GM12878 (cell line): ENCODE results near the gene ESYT3.

Experiments
- CEBPB ChIP-seq, 2 experiments: fragments of 150-350 bp in 1 of 2; IDR thresholded peaks; 2 replicates each; pipeline ENCODE4 v1.6.1; 2012 to 2014; ENCODE audit warnings: low read depth in 2 of 2, low read length in 2 of 2, borderline replicate concordance in 1 of 2, inconsistent platforms in 1 of 2
- CHD2 ChIP-seq: IDR thresholded peaks from 2 replicates; pipeline ENCODE4 v1.6.1; 2011; ENCODE audit warnings: low read depth, low read length, improper control_type of control experiment, borderline replicate concordance
- GABPA ChIP-seq: IDR thresholded peaks from 2 replicates; pipeline ENCODE4 v1.6.1; 2014; ENCODE audit warnings: antibody characterized with exemption, low read depth, mild to moderate bottlenecking, inconsistent platforms
- MXI1 ChIP-seq: fragments of 150-350 bp; IDR thresholded peaks from 2 replicates; pipeline ENCODE4 v1.6.1; 2011; ENCODE audit warnings: low read depth, mild to moderate bottlenecking, inconsistent platforms, low read length, improper control_type of control experiment
- NR2C2 ChIP-seq: IDR thresholded peaks from 2 replicates; pipeline ENCODE4 v1.6.1; 2011; ENCODE audit warnings: borderline replicate concordance, low read depth; ENCODE audit not compliant: control insufficient read depth, insufficient read length
- RAD21 ChIP-seq: IDR thresholded peaks from 2 replicates; pipeline ENCODE4 v1.6.1; 2011; ENCODE audit warnings: mild to moderate bottlenecking, low read depth, low read length, moderate library complexity; ENCODE audit not compliant: insufficient read depth
- SRF ChIP-seq, 2 experiments: IDR thresholded peaks; 2 replicates each; pipeline ENCODE4 v1.6.1; 2011; ENCODE audit warnings: low read depth in 2 of 2, low read length in 2 of 2, mild to moderate bottlenecking in 1 of 2, moderate library complexity in 1 of 2
- YY1 ChIP-seq: IDR thresholded peaks from 2 replicates; pipeline ENCODE4 v1.6.1; 2011; ENCODE audit warnings: low read depth, mild to moderate bottlenecking, low read length
- TF ChIP-seq, protein P1 (sequence below): fragments of 450-650 bp; formaldehyde crosslinking; IDR thresholded peaks from 2 replicates; pipeline ENCODE4 v1.4.0; 2022; ENCODE audit warnings: mild to moderate bottlenecking, moderate library complexity
- TF ChIP-seq, protein P2 (sequence below), 3 experiments: IDR thresholded peaks in 2 of 3; conservative IDR thresholded peaks in 1 of 3; 2 replicates each; pipeline ENCODE4 v1.5.1; 2011; ENCODE audit warnings: low read depth in 3 of 3, low read length in 3 of 3, mild to moderate bottlenecking in 3 of 3, control low read depth in 2 of 3, moderate library complexity in 2 of 3, inconsistent platforms in 1 of 3, mixed read lengths in 1 of 3; ENCODE audit not compliant: control insufficient read depth in 2 of 3, insufficient read depth in 1 of 3; ENCODE audit errors: extremely low read depth in 1 of 3
- TF ChIP-seq, protein P3 (sequence below): IDR thresholded peaks from 2 replicates; pipeline ENCODE4 v1.6.1; 2011; ENCODE audit warnings: low read depth, mild to moderate bottlenecking, low read length, moderate library complexity, borderline replicate concordance; ENCODE audit errors: extremely low read depth

DNA sequence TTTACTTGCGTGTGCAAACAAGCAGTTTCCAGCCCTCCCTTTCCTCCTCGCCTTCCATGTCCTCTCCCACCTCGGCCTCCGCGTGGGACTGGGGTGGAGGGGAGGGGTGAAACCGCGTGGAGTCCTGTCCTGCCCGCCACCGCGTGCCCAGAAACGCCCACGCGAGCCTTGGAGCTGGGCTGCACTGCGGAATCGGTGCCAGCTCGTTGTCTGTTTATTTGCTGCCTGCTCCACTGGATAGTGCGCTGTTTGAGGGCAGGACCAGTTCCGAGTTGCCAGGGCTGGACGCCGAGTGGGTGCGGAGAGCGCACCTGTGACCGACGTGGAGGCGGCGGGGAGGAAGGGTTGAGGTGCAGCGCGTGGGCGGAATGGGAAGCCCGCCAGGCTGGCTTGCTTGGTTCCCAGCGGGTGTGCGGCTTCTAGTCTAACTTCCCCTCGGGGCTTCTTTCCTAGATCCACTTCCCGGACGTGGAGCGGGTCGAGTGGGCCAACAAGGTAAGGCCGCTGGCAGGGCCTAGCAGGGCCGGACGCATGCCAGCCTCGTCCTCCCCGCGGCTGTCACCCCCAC, 17.3 kb downstream of the ESYT3 start:
- TF ChIP-seq, protein P1, sequence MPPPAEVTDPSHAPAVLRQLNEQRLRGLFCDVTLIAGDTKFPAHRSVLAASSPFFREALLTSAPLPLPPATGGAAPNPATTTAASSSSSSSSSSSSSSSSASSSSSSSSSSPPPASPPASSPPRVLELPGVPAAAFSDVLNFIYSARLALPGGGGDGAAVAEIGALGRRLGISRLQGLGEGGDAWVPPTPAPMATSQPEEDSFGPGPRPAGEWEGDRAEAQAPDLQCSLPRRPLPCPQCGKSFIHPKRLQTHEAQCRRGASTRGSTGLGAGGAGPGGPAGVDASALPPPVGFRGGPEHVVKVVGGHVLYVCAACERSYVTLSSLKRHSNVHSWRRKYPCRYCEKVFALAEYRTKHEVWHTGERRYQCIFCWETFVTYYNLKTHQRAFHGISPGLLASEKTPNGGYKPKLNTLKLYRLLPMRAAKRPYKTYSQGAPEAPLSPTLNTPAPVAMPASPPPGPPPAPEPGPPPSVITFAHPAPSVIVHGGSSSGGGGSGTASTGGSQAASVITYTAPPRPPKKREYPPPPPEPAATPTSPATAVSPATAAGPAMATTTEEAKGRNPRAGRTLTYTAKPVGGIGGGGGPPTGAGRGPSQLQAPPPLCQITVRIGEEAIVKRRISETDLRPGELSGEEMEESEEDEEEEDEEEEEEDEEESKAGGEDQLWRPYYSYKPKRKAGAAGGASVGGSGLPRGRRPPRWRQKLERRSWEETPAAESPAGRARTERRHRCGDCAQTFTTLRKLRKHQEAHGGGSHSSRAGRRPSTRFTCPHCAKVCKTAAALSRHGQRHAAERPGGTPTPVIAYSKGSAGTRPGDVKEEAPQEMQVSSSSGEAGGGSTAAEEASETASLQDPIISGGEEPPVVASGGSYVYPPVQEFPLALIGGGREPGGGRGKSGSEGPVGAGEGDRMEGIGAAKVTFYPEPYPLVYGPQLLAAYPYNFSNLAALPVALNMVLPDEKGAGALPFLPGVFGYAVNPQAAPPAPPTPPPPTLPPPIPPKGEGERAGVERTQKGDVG (CRISPR knock-in tag): no peak
- TF ChIP-seq CHD2 (no peak), SRF (IDR thresholded peaks at IDR 0.05; ENCODE audit: low read depth in 2 of 2, low read length in 2 of 2) (no peak), RAD21 (no peak), GABPA (no peak), CEBPB (IDR thresholded peaks at IDR 0.05; ENCODE audit: borderline replicate concordance in 1 of 2, low read depth in 2 of 2, low read length in 2 of 2) (no peak), YY1 (no peak), NR2C2 (no peak), MXI1 (no peak)
- TF ChIP-seq, protein P2, sequence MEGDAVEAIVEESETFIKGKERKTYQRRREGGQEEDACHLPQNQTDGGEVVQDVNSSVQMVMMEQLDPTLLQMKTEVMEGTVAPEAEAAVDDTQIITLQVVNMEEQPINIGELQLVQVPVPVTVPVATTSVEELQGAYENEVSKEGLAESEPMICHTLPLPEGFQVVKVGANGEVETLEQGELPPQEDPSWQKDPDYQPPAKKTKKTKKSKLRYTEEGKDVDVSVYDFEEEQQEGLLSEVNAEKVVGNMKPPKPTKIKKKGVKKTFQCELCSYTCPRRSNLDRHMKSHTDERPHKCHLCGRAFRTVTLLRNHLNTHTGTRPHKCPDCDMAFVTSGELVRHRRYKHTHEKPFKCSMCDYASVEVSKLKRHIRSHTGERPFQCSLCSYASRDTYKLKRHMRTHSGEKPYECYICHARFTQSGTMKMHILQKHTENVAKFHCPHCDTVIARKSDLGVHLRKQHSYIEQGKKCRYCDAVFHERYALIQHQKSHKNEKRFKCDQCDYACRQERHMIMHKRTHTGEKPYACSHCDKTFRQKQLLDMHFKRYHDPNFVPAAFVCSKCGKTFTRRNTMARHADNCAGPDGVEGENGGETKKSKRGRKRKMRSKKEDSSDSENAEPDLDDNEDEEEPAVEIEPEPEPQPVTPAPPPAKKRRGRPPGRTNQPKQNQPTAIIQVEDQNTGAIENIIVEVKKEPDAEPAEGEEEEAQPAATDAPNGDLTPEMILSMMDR (IDR thresholded peaks at IDR 0.05 in 2 of 3, conservative IDR thresholded peaks at IDR 0.05 in 1 of 3; ENCODE audit: control insufficient read depth in 2 of 3, extremely low read depth in 1 of 3, insufficient read depth in 1 of 3, low read depth in 3 of 3, low read length in 3 of 3): no peak
- TF ChIP-seq, protein P3, sequence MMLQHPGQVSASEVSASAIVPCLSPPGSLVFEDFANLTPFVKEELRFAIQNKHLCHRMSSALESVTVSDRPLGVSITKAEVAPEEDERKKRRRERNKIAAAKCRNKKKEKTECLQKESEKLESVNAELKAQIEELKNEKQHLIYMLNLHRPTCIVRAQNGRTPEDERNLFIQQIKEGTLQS: no peak
